HT-29 (cell line): ENCODE results near the gene CRYBB2. TPM values are rescaled to one million over a fixed set of nuclear protein-coding genes. Genes with fewer than 3 reads are reported as not detected.
A peak's percentile ranks its signal among the peaks of the same experiment; 100 is the strongest.
"Not testable (repeated sequence)": the region's sequence is repeated elsewhere in the genome, so short reads cannot be mapped to it uniquely, and the experiment has no call there.

Experiments
- DNase-seq: peaks from one replicate; pipeline ENCODE4 v3.0.0-alpha.2; 2015; ENCODE audit warnings: low spot score
- total RNA-seq: library from RNA; depleted of rRNA; stranded (reverse); fragments of >200 nt; shearing (Covaris generic); gene quantifications from 2 replicates; pipeline ENCODE4 v1.2.3, GENCODE V29; 2014; rRNA removed

Gene CRYBB2
- not detected in 2 replicates for total RNA-seq

DNA sequence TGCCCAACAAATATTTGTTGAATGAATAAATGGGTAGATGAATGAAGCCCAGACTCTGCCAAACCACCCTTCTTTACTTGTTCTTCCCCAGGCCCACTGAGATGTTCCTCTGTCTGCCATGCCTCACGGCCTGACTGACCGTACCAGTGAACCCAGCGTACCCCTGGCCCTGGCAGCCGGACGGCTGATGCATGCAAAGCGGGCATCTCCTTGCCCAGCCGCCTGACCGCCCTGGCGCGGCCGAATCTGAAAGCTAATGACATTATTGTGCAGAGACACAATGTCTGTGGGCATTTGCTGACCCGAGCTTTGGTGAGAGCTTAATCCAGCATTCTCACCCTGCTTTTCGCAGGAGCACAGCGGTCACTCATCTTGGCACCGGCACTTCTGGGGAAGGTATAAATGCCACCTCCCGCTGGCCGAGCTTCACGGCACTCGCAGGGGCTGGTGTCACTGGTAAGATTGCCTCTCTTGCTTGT lies at the start of gene CRYBB2:
Gene CRYBB2, plus strand, starts transcription at position 429 of the 479 bp plus-strand sequence. CDS start 1,791 bp downstream, outside the sequence.
- DNase-seq, result no peak

GRCh38 chr22:25170426-25170980 lies 48.9 kb upstream of the CRYBB2 start:
- DNase-seq, result no peak

- peak; percentile 50 for DNase-seq
Measured at GRCh38 chr22:25172153-25172552, 47.3 kb upstream of the CRYBB2 start.

DNA sequence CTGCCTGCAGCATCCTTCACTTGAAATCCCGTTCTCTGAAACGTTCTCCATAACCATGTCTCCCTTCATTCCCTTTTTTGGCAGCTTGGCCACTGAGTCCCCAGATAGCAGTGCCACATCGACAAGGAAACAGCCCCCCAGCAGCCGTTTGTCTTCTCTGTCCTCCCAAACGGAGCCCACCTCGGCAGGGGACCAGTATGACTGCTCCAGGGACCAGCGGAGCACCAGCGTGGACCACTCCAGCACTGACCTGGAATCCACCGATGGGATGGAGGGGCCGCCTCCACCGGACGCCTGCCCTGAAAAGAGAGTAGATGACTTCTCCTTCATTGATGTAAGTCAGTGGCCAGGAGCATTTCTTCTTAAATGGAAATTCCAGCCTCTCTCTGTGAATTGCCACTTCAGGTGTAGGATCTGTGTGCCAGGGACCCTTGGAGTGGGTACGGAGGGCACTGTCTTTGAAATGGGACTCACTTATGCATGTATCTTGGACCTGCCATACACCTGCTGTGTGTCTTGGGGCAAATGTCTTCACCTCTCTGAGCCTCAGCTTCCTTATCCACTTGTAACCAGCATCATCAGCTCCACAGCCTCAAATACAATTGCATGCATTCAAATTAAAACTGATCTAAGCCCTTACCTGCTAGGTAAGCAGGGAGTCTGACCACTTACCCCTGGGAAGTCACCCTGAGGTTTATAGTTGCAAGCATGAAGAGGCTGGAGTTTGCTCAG lies 45.1 kb upstream of the CRYBB2 start:
- DNase-seq, result no peak

DNA sequence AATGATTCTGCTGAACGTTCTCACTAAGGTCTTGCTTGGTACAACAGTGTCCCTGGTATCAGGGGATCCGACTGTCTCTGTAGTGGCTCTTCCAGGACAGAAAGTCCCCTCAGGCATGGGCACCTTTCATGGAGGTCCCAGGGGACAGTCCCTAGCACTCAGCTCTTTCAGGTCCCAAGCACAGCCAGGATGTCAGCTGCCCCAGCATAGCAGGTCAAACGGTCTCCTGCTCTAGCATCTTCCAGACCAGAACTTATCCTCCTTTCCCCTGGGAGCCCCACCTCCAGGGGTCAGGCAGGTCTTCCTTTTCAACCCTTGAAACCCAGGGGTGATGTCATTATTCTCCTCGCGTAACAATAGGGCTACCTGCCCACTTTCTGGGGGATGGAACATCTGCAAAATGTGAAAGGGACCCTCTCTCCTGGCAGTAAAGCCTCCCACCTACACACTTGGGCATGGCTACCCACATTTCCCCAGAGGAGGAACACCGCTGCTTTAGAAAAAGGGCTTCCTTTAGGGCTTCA lies 44.5 kb upstream of the CRYBB2 start:
- DNase-seq, result no peak

DNA sequence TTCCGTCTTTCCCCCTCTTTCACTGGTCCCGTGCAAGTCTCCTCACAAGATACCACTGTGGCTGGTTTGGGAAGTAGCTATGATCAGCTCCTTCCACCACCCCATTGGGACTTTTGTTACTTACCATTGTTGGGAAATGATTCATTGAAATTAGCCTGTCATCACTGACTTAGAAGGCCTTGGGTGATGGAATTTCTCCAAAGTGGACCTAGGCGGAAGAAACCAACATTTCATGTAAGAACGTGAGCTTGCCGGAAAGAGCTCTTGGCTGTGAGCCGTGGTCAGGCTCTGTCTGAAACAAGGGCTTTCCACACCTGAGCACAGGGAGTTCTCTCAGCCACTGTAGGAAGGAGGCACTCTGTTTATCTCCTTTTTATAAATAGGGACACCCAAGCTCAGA lies 43.3 kb upstream of the CRYBB2 start:
- DNase-seq, result no peak

DNA sequence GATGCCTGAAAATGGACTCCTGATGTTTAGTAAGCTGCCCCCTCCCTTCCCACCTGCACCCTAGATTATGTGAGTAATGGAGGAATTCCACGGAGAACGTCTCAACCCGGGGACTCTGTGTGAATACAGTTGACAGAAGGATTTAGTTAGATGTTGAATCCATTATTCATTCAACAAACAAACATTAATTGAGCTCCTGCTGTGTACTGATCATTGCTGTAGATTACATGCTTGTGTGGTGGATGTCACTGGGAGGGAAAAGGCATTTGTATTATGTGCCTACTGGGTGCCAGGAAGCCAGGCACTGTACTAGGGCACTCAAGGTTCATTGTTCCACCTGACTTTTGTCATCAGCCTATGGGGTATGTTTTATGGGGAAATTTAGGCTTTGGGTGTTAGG lies 42.6 kb upstream of the CRYBB2 start:
- no peak for DNase-seq

DNA sequence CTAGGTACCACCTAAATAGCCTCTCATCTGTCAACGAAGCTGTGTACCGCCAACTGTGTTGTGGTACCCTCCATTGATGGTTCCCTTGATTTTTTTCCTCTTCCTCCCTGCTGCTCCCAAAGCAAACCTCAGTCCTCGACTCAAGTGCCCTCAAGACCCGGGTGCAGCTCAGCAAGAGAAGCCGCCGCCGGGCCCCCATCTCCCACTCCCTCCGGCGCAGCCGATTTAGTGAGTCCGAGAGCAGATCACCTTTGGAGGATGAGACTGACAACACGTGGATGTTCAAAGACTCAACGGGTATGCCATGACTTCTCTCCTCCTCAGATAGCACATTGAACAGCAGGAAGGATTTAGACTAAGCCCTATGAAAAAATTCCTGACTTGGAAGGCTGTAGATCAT lies 42.2 kb upstream of the CRYBB2 start:
- DNase-seq, result no peak

GRCh38 chr22:25177895-25178294 lies 41.5 kb upstream of the CRYBB2 start:
- DNase-seq, result no peak

DNA sequence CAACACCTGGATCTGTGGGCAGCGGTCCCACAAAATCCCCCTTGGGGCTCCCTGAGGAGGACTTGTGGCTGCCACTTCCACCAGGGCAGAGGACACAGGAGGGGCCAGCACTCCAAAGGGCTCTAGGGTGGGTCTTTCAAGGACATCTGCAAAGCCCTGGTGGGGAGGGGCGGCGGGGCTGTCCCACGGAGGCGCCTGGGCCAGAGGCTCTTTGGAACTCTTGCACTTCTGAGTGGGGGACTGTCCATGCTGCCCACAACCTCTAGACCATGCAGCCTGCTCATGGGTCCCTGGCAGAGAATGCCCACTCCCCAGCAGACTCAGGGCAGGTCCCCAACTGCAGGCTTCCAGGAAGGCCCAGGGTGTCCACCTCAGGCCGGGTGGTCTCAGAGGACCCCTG lies 41.1 kb upstream of the CRYBB2 start:
- not testable (repeated sequence) for DNase-seq

DNA sequence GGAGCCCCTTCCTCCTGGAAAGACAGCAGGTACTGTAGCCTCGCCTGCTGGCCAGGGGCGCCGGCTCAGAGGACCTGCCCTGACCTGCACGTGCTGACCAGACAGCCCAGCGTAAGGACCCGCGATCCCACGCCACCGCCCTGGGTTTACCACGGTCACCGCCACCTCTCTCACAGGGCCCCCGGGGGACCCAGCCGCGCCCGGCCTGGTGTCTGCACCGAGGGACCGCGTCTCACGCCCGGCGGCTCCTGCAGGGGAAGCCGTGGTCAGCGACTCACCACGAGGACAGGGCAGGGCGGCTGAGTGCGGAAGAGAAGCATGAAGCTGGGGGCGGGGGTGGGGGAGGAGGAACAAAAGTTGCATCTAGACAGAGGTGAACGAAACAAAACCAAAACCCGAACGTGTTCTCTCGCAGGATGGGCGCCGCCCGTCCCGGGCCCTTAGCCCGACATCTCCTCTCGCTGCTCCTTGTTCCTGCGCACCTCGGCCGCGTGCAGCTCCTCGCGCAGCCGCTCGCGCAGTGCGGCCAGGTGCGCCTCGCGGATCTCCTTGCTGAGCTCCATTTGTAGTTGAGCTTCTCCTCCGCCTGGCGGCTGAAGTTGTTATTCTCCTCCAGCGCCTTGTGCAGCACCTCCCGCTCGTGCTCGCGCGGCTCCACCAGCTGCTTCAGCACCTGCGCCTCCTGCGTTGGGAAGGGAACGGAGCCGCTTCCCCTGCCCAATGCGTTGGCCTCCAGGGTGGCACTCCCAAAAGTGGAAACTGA lies 40.4 kb upstream of the CRYBB2 start:
- DNase-seq, result not testable (repeated sequence)

DNA sequence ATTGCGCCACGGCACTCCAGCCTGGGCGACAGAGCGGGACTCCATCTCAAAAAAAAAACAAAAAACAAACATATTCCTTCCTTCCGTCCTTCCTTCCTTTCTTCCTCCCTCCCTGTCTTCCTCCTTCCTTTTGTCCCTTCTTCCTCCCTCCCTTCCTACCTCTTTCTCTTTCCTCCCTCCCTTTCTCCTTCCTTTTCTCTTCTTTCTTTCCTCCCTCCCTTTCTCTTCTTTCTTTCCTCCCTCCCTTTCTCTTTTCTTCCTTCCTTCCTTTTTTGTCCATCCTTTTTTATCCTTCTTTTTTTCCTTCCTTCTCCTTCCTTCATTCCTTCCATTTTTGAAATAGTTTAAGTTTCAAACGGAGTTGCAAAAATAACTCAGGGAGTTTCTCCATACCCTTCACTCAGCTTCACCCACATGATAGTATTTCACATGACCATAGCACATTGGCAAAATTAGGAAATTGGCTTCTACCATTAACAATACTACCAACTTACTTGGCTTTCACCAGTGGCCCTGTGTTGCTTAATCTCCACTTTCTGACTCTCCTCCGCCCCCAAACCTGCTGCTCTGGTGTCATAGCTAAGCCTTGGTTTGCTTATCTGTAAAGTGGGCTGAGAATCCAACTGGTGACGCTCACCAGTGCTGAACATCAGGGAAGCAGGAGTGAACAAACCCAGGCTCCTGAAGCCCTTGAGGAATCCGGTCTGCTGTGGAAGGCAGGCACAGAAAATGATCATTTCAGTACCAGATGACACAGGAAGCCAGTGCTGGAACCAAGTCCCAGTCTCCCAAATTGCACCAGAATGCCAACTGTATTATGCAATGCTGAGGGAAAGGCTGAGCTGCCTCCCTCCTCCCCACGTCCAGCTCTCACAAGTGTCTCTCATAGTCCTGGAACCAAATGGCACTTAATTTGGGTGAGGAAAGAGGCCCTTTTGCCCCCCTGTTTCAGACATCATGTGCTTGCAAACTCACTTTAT lies 37.0 kb upstream of the CRYBB2 start:
- no peak for DNase-seq

- DNase-seq, result no peak
Measured at GRCh38 chr22:25183949-25184619, 35.4 kb upstream of the CRYBB2 start.

DNA sequence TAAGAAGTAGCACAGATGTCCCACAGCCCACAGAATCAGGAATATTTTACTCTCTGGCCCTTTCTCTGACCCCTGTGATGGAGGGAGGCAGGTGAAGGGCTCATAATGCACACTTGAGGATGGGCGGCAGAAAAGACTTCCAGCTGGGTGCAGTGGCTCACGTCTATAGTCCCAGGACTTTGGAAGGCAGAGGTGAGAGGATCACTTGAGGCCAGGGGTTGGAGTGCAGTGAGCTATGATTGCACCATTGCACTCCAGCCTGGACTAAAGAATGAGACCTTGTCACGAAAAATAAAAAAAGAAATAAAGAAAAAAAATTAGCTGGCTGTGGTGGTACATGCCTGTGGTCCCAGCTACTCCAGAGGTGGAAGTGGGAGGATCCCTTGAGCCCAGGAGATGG lies 33.3 kb upstream of the CRYBB2 start:
- no peak for DNase-seq

DNA sequence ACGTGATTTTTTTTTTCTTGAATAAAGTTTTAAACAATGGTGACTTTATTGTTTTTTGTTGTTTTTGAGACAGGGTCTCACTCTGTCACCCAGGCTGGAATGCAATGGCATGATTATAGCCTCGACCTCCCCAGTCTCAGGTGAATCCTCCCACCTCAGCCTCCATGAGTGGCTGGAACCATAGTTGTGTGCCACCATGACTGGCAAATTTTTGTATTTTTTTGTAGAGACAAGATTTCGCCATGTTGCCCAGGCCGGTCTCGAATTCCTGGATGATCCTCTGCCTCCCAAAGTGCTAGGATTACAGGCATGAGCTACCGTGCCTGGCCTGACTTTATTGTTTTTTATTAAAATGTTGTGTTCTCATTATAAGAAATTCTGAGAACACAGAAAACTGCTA lies 32.0 kb upstream of the CRYBB2 start:
- DNase-seq, result no peak

DNA sequence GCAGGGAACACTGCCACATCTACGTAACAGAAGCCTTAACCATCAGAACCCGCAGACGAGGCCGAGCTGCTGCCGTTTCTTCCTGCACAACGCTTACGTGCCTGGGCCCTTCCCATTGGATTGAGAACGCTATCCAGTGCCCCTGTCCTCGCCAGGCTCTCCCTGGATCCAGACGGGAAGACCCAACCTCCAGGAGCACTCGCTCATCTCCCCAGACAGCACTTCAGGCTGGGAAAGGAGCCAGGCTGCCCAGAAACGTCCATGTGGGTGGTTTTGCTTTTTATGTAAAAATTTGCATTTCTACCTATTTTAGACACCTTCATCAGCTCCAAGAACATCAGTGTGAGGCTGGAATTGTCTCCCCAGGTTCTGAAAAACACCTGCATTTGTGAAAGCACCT lies 27.0 kb upstream of the CRYBB2 start:
- no peak for DNase-seq

DNA sequence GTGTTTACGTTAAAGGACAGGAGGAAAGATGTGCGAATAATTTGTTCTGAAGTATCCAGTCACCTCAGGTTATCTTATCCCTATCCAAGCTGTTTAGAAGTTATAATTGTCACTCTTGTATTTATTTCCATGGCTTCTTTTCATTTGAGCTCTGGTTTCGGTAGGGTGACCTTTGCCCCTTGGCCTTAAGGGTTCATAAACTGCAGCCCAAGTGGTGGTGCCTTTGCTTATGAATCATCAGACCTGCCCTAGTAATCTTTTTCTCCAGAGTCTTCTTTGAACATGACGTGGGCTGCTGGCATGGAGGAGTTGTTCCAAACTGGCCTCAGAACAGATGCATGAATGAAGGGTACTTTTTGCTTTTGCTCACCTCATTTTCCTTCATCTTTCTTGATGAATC lies 26.3 kb upstream of the CRYBB2 start:
- no peak for DNase-seq

- no peak for DNase-seq
Measured at GRCh38 chr22:25193548-25193947, 25.9 kb upstream of the CRYBB2 start.

DNA sequence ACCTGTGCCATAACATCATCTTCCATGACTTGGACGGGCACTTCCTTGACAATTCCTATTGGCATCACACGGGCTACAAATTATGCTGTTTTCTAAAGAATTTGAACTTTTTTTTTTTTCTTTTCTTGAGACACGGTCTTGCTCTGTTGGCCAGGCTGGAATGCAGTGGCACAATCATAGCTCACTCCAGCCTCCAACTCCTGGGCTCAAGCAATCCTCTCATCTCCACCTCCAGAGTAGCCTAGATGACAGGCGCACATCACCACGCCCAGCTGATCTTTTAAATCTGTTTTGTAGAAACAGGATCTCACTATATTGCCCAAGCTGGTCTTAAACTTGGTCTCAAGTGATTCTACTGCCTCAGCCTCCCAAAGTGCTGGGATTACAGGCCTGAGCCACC lies 23.1 kb upstream of the CRYBB2 start:
- no peak for DNase-seq

DNA sequence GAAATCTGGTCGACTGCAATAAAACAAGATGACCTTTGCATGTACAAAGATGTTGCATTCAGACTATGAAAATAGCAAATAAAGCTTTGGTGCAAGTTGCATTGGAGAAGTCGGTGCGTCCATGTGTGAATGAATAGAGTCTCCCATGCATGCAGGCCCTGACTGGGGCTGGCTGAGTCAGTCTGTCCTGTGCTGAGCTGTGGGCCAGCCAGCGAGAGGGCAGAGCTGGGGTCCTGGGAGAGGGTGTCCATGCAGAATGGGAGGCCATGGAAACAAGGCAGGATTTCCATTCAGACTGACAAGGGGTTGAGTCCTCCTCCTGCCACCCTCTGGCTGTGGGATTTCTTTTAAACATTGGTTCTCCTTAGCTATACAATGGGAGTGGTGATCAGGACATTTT lies 22.1 kb upstream of the CRYBB2 start:
- DNase-seq, result no peak
